ENCODE data around the gene ADCY10. TPM values are rescaled to one million over a fixed set of nuclear protein-coding genes. Genes with fewer than 3 reads are reported as not detected.

The ADCY10 gene
- total RNA-seq (2012; rRNA removed) (under 0.01 TPM in 2 replicates), polyA plus RNA-seq (2012; rRNA removed) (0.03 and 0.19 TPM in 2 replicates), Bru-seq, nascent RNA (percentile 21 among the genes with signal in this experiment), BruChase-seq, experiment 1, labeled RNA remaining after a 6-hour chase (percentile 31 among the genes with signal in this experiment), BruChase-seq, experiment 2, labeled RNA remaining after a 2-hour chase (percentile 33 among the genes with signal in this experiment)
- polyA plus RNA-seq (2012; cell fraction: cytosol; rRNA removed), result 0.03 TPM in 1 of 2 replicates, not detected in the other
- polyA plus RNA-seq (2012; cell fraction: nucleus; rRNA removed; ENCODE audit: low replicate concordance), result 0.07 and 0.21 TPM in 2 replicates
- long read RNA-seq, result 0 reads

DNA sequence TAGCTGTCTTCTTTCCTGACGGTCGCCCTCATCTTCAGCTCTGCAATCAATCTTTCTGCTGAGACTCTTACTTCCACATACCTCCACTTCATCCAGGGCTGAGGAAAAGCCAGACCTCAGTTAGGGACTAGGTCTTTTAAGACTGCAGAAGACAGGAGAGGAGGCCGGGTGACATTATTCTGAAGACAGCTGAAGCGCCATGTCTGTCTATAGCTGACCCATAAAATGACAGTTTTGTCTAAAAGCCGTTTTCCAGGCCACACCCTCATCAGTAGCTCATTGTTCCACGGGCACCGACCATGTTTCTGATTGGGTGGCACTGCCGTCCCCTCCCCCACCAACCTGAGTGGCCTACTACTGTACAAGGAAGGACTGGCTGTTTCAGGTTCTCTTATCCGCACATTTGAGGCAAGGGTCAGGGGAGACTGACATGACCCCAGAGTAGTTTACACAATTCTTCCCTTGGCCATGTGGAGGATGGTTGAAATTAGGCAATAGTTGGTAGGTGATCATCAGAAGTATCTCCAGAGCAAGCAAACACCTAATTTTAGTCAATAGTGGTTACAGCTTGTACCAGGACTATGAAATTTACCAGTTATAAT, at the start of gene ADCY10:
ADCY10 (minus strand) TSS at position 240 of the 602 bp plus-strand sequence. CDS start 8,994 bp downstream, outside the sequence.
- 93% methylated on average over 3 of the region's 9 CpGs; no CpG with 5 or more reads in 1 of the 2 experiments for WGBS, 2 experiments (ENCODE audit: extremely low coverage in 2 of 2, insufficient read length in 1 of 2)
- no peak within 1 kb of the TSS for H2AK5ac ChIP-seq (ENCODE audit: low read depth, low read length)
- H2AFZ ChIP-seq (replicated peaks; ENCODE audit: low read length, poor library complexity), result no peak within 1 kb of the TSS
- H3K4me2 ChIP-seq (ENCODE audit: low read depth, low read length), result no peak within 1 kb of the TSS
- ATAC-seq (ENCODE audit: low read depth) (no peak), DNase-seq (no peak)
- no peak for TF ChIP-seq MAFK (IDR thresholded peaks at IDR 0.05; ENCODE audit: low read depth, low read length)
- TF ChIP-seq BHLHE40 (IDR thresholded peaks at IDR 0.05; ENCODE audit: low read depth, low read length), result no peak
- TF ChIP-seq FOS (IDR thresholded peaks at IDR 0.05; ENCODE audit: low read depth, low read length), result no peak
- TF ChIP-seq RCOR1 (IDR thresholded peaks at IDR 0.05; ENCODE audit: insufficient replicate concordance, low read length), result no peak
- no peak for TF ChIP-seq MXI1 (IDR thresholded peaks at IDR 0.05; ENCODE audit: borderline replicate concordance, low read depth, low read length)
- no peak for TF ChIP-seq SMC3 (IDR thresholded peaks at IDR 0.05; ENCODE audit: low read depth, low read length)
- no peak for TF ChIP-seq CHD1 (IDR thresholded peaks at IDR 0.05; ENCODE audit: low read depth, low read length)
- no peak for TF ChIP-seq USF2 (IDR thresholded peaks at IDR 0.05; ENCODE audit: low read depth, low read length)
- no peak for TF ChIP-seq RAD21 (IDR thresholded peaks at IDR 0.05; ENCODE audit: low read length)
- TF ChIP-seq MAZ (IDR thresholded peaks at IDR 0.05; ENCODE audit: borderline replicate concordance, low read depth, low read length), result no peak
- H3K79me1 ChIP-seq (ENCODE audit: low read depth in 1 of 2, low read length in 2 of 2), result peaks cover 0 to under 1% of the 10 kb centered on the region in 2 experiments; a peak in 2 of 4 replicates
- intact Hi-C loops (cut with micrococcal nuclease) (no loop called here), in situ Hi-C loops (cut with MboI; ENCODE audit: low sequenced_read_pairs) (no loop called here), dilution Hi-C loops (cut with HindIII; ENCODE audit: low sequenced_read_pairs, unreplicated experiment) (no loop called here)
- no peak within 1 kb of the TSS for H3K18ac ChIP-seq (ENCODE audit: low read depth, low read length)
- no TSS peak for BruUV-seq (replicated peaks)
- H3K56ac ChIP-seq (ENCODE audit: extremely low read depth, insufficient read depth, low read length), result no peak within 1 kb of the TSS
- no peak within 1 kb of the TSS for H3K14ac ChIP-seq (replicated peaks; ENCODE audit: low read depth, low read length)
- H2AK9ac ChIP-seq (replicated peaks; ENCODE audit: low read depth, low read length, poor library complexity), result no peak within 1 kb of the TSS
- H3K9me1 ChIP-seq (ENCODE audit: insufficient read depth, low read length), result 0 out of 2 replicates have a peak, but pooled peaks cover 3% of the 10 kb centered on the region
- no peak within 1 kb of the TSS for H3K4me3 ChIP-seq (ENCODE audit: insufficient read depth, low read depth, low read length)
- H2BK120ac ChIP-seq (ENCODE audit: low read depth, low read length), result no peak within 1 kb of the TSS
- H3K27ac ChIP-seq (ENCODE audit: insufficient read depth, low read length), result no peak within 1 kb of the TSS
- no peak within 1 kb of the TSS for H4K91ac ChIP-seq (ENCODE audit: insufficient read depth, low read depth, low read length)
- ChIA-PET POLR2A (ENCODE audit: unreplicated experiment) (no interaction called here), CTCF (interaction anchor here (0.6 to 1.4 kb wide), 4 partner anchors 9 to 84 kb away, joined by 3 to 5 read pairs (median 4); no protein-coding TSS in a partner anchor)
- no peak within 1 kb of the TSS for H2BK20ac ChIP-seq (ENCODE audit: low read depth, low read length)
- no peak within 1 kb of the TSS for H2BK5ac ChIP-seq (ENCODE audit: low read depth, low read length, poor library complexity, severe bottlenecking)
- no peaks in the 10 kb centered on the region for H4K20me1 ChIP-seq (ENCODE audit: insufficient read depth, low read length)
- H3K9me3 ChIP-seq (ENCODE audit: control insufficient read depth, insufficient read depth, low read length), result peaks cover 4% of the 10 kb centered on the region; the same call in 1 of the 2 replicates
- H3K27me3 ChIP-seq (ENCODE audit: control insufficient read depth, insufficient read depth, low read length), result no peaks in the 10 kb centered on the region
- no peak within 1 kb of the TSS for H3K23ac ChIP-seq (ENCODE audit: low read depth, low read length)
- H3K9ac ChIP-seq (ENCODE audit: low read depth, low read length), result no peak within 1 kb of the TSS
- H3K4ac ChIP-seq (ENCODE audit: low read depth, low read length), result no peak within 1 kb of the TSS
- no peak within 1 kb of the TSS for H4K5ac ChIP-seq (ENCODE audit: low read depth, low read length)
- H4K8ac ChIP-seq (ENCODE audit: low read depth in 2 of 2, low read length in 2 of 2), result no peak within 1 kb of the TSS
- peaks cover 8% of the 10 kb centered on the region for H3K36me3 ChIP-seq (ENCODE audit: control insufficient read depth, insufficient read depth, low read length)
- H2BK15ac ChIP-seq (ENCODE audit: low read depth, low read length), result no peak within 1 kb of the TSS
- H3K4me1 ChIP-seq (ENCODE audit: control insufficient read depth, insufficient read depth, low read length), result no peaks in the 10 kb centered on the region; the same call in 1 of the 2 replicates

Data from IMR-90 (cell line).